Endothelial cell (in vitro differentiated cells): Measurements from ENCODE around the gene DICER1. TPM values are rescaled to one million over a fixed set of nuclear protein-coding genes. Genes with fewer than 3 reads are reported as not detected.

Source experiments
- DNase-seq: peaks from one replicate; pipeline ENCODE4 v3.0.0; 2021; ENCODE audit warnings: low spot score
- H3K27ac Mint-ChIP-seq: one replicate; pipeline ENCODE4 v1.8.0; 2021; ENCODE audit warnings: mixed read lengths, inconsistent platforms; ENCODE audit not compliant: unreplicated experiment
- H3K27me3 Mint-ChIP-seq: one replicate; pipeline ENCODE4 v1.8.0; 2021; ENCODE audit warnings: mild to moderate bottlenecking, moderate library complexity, mixed read lengths, inconsistent platforms; ENCODE audit not compliant: unreplicated experiment
- H3K36me3 Mint-ChIP-seq: one replicate; pipeline ENCODE4 v1.8.0; 2021; ENCODE audit warnings: mild to moderate bottlenecking, low read depth, mixed read lengths, inconsistent platforms; ENCODE audit not compliant: unreplicated experiment
- H3K4me1 Mint-ChIP-seq: one replicate; pipeline ENCODE4 v1.8.0; 2021; ENCODE audit warnings: mild to moderate bottlenecking, mixed read lengths, inconsistent platforms; ENCODE audit not compliant: unreplicated experiment
- H3K4me3 Mint-ChIP-seq: one replicate; pipeline ENCODE4 v1.8.0; 2021; ENCODE audit warnings: mild to moderate bottlenecking, mixed read lengths, inconsistent platforms; ENCODE audit not compliant: unreplicated experiment
- H3K9me3 Mint-ChIP-seq: one replicate; pipeline ENCODE4 v1.8.0; 2021; ENCODE audit warnings: mixed read lengths, inconsistent platforms; ENCODE audit not compliant: unreplicated experiment
- total RNA-seq: library from RNA; stranded (reverse); fragmentation: NEBNext Ultra II Directional; extraction: Animal tissue kit (Norgen Biotek cat#: 25700); gene quantifications from one replicate; pipeline ENCODE4 v1.2.1, GENCODE V29; 2021; ENCODE audit not compliant: unreplicated experiment
- TF ChIP-seq, protein P1 (sequence below): fragments of 200-600 bp; sonication (generic); IDR thresholded peaks from one replicate; pipeline ENCODE4 v1.5.0; 2021; ENCODE audit warnings: antibody characterized with exemption; ENCODE audit not compliant: unreplicated experiment

The DICER1 gene
- total RNA-seq, 1 donor from 2014 or later = 69.2 TPM

DNA sequence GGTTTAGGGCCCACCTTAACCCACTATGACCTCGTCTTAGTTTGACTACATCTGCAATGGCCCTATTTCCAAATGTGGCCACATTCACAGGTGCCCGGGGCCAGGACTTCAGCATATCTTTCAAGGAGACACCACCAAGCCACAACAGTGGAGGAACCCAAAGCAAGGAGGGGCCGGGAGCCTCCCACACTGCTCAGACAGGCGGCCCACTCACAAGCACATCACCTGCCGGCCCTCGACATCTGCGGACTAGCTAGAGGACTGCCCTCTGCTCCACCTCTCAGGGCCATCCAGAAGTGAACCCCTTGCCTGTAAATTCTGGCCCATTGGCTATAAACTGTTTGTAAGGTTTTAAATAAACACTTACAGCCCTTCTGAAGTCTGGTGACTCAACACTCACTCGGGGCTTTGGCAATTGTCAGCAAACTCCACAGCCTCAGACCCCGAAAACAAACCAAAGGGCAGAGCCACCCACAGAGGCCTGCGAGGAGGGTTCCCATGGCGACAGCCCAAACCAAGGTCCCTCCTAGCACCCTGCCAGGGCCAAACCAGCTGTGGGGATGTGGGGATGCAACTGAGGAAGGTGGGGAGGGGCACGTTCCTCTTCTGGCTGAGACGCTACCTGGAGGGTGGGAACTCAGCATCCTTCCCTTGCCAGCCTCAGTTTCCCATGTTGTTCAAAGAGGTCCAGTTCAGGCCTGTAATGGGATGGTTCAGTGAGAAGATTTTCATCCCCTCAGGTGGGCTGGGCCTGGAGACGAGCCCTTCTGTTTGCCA is 95.8 kb downstream of the DICER1 start:
- H3K4me3 Mint-ChIP-seq = no peak overlapping the region
- H3K36me3 Mint-ChIP-seq = no peaks in the 10 kb centered on the region
- H3K27ac Mint-ChIP-seq = no peak overlapping the region
- no peak for DNase-seq
- H3K4me1 Mint-ChIP-seq = peaks cover 2% of the 10 kb centered on the region
- H3K9me3 Mint-ChIP-seq = no peaks in the 10 kb centered on the region
- peaks cover 3% of the 10 kb centered on the region for H3K27me3 Mint-ChIP-seq
- TF ChIP-seq, protein P1, sequence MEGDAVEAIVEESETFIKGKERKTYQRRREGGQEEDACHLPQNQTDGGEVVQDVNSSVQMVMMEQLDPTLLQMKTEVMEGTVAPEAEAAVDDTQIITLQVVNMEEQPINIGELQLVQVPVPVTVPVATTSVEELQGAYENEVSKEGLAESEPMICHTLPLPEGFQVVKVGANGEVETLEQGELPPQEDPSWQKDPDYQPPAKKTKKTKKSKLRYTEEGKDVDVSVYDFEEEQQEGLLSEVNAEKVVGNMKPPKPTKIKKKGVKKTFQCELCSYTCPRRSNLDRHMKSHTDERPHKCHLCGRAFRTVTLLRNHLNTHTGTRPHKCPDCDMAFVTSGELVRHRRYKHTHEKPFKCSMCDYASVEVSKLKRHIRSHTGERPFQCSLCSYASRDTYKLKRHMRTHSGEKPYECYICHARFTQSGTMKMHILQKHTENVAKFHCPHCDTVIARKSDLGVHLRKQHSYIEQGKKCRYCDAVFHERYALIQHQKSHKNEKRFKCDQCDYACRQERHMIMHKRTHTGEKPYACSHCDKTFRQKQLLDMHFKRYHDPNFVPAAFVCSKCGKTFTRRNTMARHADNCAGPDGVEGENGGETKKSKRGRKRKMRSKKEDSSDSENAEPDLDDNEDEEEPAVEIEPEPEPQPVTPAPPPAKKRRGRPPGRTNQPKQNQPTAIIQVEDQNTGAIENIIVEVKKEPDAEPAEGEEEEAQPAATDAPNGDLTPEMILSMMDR = no peak

DNA sequence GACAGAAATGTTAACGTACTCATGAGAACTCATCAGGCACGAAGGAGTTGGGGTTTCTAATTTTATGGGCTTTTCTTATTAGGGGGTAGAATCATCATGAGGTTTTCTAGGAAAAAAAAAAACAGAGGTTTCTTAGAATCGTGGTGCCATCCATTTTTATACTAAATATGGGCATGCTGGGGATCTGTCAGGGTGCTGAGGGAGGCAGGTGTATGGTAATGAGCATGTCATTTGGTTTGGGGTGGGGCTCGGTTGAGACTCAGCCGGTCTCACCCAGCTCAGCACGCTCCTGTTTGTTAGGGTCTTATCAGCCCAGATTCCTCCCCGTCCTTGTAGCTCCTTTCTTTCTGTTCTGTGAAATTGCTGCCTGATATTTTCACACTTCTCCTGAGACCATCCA is 98.2 kb downstream of the DICER1 start:
- Mint-ChIP-seq H3K9me3 (no peaks in the 10 kb centered on the region), H3K4me3 (no peak overlapping the region), H3K4me1 (peaks cover 2% of the 10 kb centered on the region), H3K27me3 (peaks cover 3% of the 10 kb centered on the region), H3K27ac (no peak overlapping the region), H3K36me3 (no peaks in the 10 kb centered on the region)
- DNase-seq = no peak
- TF ChIP-seq, protein P1 = no peak

DNA sequence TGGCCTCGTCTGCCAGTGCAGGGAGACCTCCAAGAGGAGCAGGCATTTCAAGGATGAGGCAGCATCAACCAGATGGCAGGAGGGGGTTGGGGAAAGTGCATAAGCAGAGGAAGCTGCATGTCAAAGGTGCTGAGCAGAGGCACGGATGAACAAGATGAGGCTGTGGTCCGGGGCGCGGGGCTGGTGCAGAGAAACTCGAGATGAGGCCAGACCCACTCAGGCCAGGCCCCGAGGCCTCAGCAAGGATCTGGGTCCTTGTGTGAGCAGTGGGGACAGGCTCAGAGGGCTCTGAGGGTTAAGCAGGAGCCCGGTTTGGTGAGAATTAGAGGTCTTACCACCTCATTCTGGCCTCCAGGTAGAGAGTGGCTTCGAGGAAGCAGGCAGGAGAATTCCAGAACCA is 98.8 kb downstream of the DICER1 start:
- Mint-ChIP-seq H3K4me3 (no peak overlapping the region), H3K4me1 (peaks cover 2% of the 10 kb centered on the region), H3K27ac (no peak overlapping the region), H3K9me3 (no peaks in the 10 kb centered on the region), H3K36me3 (no peaks in the 10 kb centered on the region), H3K27me3 (peaks cover 3% of the 10 kb centered on the region)
- no peak for DNase-seq
- TF ChIP-seq, protein P1 = no peak

DNA sequence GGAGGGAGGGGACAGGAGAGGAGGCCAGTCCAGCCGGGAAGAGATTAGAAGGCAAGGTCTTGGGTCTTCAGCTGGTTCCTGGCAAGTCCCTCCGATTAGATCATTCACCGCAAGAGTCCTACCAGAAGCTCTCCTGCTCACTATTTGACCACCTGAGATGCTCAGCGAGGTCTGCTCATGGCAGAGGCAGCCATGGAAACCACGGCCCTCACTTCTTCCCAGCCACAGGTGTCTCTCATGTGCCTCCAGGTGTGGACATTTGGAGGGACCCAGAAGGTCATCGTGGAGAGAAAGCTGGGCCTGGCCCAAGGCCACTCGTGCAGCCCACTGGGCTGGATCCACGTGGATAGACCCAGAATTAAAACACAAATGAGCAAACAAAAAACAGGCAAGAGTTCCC is 99.5 kb downstream of the DICER1 start:
- TF ChIP-seq, protein P1 = no peak
- Mint-ChIP-seq H3K4me3 (no peak overlapping the region), H3K36me3 (no peaks in the 10 kb centered on the region), H3K27ac (no peak overlapping the region), H3K4me1 (no peaks in the 10 kb centered on the region), H3K27me3 (peaks cover 3% of the 10 kb centered on the region), H3K9me3 (no peaks in the 10 kb centered on the region)
- DNase-seq = no peak

DNA sequence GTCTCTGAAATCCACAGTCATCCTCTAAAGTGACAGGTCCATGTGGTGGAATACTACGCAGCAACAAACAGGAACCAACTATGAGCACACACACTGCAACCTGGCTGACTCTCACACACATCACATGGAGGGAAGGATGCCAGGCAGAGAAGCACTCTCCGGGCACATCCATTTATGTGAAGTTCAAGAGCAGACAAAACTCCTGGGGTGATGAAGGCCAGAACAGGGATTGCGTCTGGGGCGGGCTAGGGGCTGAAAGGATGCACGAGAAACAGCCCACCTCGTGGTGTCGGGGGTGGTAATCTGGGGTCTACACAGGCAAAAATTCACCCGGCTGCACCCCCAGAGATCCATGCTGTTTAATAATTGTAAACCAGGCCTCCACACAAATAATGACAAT is 100.2 kb downstream of the DICER1 start:
- H3K4me3 Mint-ChIP-seq = no peak overlapping the region
- no peaks in the 10 kb centered on the region for H3K36me3 Mint-ChIP-seq
- no peaks in the 10 kb centered on the region for H3K9me3 Mint-ChIP-seq
- peaks cover 3% of the 10 kb centered on the region for H3K27me3 Mint-ChIP-seq
- no peak overlapping the region for H3K27ac Mint-ChIP-seq
- TF ChIP-seq, protein P1 = no peak
- no peaks in the 10 kb centered on the region for H3K4me1 Mint-ChIP-seq
- no peak for DNase-seq
